HepG2 (cell line): ENCODE results near the gene TCF7L2. TPM values are rescaled to one million over a fixed set of nuclear protein-coding genes. Genes with fewer than 3 reads are reported as not detected.

Experiments used
- ATRX ChIP-seq: sonication (generic); formaldehyde crosslinking; IDR thresholded peaks from 2 replicates; pipeline ENCODE4 v1.4.0; 2020; ENCODE audit warnings: missing genetic modification reagents, borderline replicate concordance
- FIP1L1 ChIP-seq: fragments of 200-400 bp; formaldehyde crosslinking; IDR thresholded peaks from 2 replicates; pipeline ENCODE4 v1.6.1; 2018; ENCODE audit warnings: low read depth, mild to moderate bottlenecking, low read length, moderate library complexity, borderline replicate concordance; ENCODE audit not compliant: insufficient read depth
- NONO ChIP-seq, 2 experiments: fragments of 450-650 bp in 1 of 2; sonication (generic) in 1 of 2; formaldehyde crosslinking in 1 of 2; IDR thresholded peaks in 1 of 2; conservative IDR thresholded peaks in 1 of 2; 2 replicates each; pipeline versions ENCODE4 v1.6.1 to v1.8.0; 2017 to 2022; ENCODE audit warnings: mild to moderate bottlenecking in 1 of 2, missing genetic modification reagents in 1 of 2, moderate library complexity in 1 of 2
- PPARG ChIP-seq: conservative IDR thresholded peaks from 2 replicates; pipeline ENCODE4 v1.6.1; 2016; ENCODE audit warnings: missing biosample characterization, missing genetic modification reagents
- RNF2 ChIP-seq: fragments of 450-650 bp; conservative IDR thresholded peaks from 2 replicates; pipeline ENCODE4 v1.6.1; 2016; ENCODE audit warnings: low read depth
- YEATS4 ChIP-seq: sonication (generic); formaldehyde crosslinking; IDR thresholded peaks from 2 replicates; pipeline ENCODE4 v1.4.0; 2020; ENCODE audit warnings: missing genetic modification reagents, borderline replicate concordance
- ZEB1 ChIP-seq: IDR thresholded peaks from 2 replicates; pipeline ENCODE4 v1.6.1; 2012; ENCODE audit warnings: mild to moderate bottlenecking, low read depth, inconsistent platforms; ENCODE audit not compliant: insufficient replicate concordance
- ZMYM4 ChIP-seq: sonication (generic); formaldehyde crosslinking; IDR thresholded peaks from 2 replicates; pipeline ENCODE4 v1.8.1; 2023; ENCODE audit warnings: mild to moderate bottlenecking, missing genetic modification reagents
- ZNF713 ChIP-seq: sonication (generic); formaldehyde crosslinking; IDR thresholded peaks from 2 replicates; pipeline ENCODE4 v1.4.0; 2020; ENCODE audit warnings: mild to moderate bottlenecking, missing genetic modification reagents
- ZNF777 ChIP-seq: sonication (generic); formaldehyde crosslinking; IDR thresholded peaks from 2 replicates; pipeline ENCODE4 v1.4.0; 2020; ENCODE audit warnings: missing genetic modification reagents
- ZSCAN30 ChIP-seq: sonication (generic); formaldehyde crosslinking; IDR thresholded peaks from 2 replicates; pipeline ENCODE4 v1.5.0; 2020; ENCODE audit warnings: mild to moderate bottlenecking, missing genetic modification reagents
- polyA plus RNA-seq, 8 experiments: library from polyadenylated mRNA; depleted of rRNA in 3 of 8; stranded (reverse) in 7 of 8; unstranded in 1 of 8; fragments of >200 nt; fragmentation: Illumina TruSeq in 4 of 8; extraction: Trizol in 4 of 8; gene quantifications; 2 replicates each; pipeline versions ENCODE4 v1.2.1 to v1.2.3, GENCODE V29; 2011 to 2016; ENCODE audit warnings: low read depth in 4 of 8, missing spikeins in 1 of 8, mixed read lengths in 1 of 8; ENCODE audit not compliant: insufficient read depth in 1 of 8
- total RNA-seq, 5 experiments: library from RNA; depleted of rRNA; stranded (reverse); fragments of >200 nt; fragmentation: Illumina TruSeq; extraction: Trizol; gene quantifications; 2 replicates each; pipeline ENCODE4 v1.2.3, GENCODE V29; 2016; ENCODE audit warnings: low read depth in 1 of 5
- TF ChIP-seq, protein P1 (sequence below): sonication (generic); formaldehyde crosslinking; IDR thresholded peaks from 2 replicates; pipeline ENCODE4 v1.4.0; 2020; ENCODE audit warnings: missing genetic modification reagents
- TF ChIP-seq, protein P2 (sequence below): conservative IDR thresholded peaks from 2 replicates; pipeline ENCODE4 v1.6.1; 2018; ENCODE audit warnings: missing genetic modification reagents
- TF ChIP-seq, protein P3 (sequence below): sonication (generic); formaldehyde crosslinking; conservative IDR thresholded peaks from 2 replicates; pipeline ENCODE4 v1.4.0; 2020; ENCODE audit warnings: missing genetic modification reagents
- TF ChIP-seq, protein P4 (sequence below): sonication (generic); formaldehyde crosslinking; IDR thresholded peaks from 2 replicates; pipeline ENCODE4 v1.5.0; 2020; ENCODE audit warnings: mild to moderate bottlenecking, missing genetic modification reagents
- TF ChIP-seq, protein P5 (sequence below): sonication (generic); formaldehyde crosslinking; IDR thresholded peaks from 2 replicates; pipeline ENCODE4 v1.4.0; 2020; ENCODE audit warnings: mild to moderate bottlenecking, missing genetic modification reagents
- TF ChIP-seq, protein P6 (sequence below): sonication (generic); formaldehyde crosslinking; IDR thresholded peaks from 2 replicates; pipeline ENCODE4 v1.4.0; 2020; ENCODE audit warnings: missing genetic modification reagents

TCF7L2 gene
- total and polyA plus RNA-seq, 2 of the 13 experiments (the other 11 are each of a cell fraction or from before 2014, with no cell fraction given) = 3.9 to 13.7 TPM

DNA sequence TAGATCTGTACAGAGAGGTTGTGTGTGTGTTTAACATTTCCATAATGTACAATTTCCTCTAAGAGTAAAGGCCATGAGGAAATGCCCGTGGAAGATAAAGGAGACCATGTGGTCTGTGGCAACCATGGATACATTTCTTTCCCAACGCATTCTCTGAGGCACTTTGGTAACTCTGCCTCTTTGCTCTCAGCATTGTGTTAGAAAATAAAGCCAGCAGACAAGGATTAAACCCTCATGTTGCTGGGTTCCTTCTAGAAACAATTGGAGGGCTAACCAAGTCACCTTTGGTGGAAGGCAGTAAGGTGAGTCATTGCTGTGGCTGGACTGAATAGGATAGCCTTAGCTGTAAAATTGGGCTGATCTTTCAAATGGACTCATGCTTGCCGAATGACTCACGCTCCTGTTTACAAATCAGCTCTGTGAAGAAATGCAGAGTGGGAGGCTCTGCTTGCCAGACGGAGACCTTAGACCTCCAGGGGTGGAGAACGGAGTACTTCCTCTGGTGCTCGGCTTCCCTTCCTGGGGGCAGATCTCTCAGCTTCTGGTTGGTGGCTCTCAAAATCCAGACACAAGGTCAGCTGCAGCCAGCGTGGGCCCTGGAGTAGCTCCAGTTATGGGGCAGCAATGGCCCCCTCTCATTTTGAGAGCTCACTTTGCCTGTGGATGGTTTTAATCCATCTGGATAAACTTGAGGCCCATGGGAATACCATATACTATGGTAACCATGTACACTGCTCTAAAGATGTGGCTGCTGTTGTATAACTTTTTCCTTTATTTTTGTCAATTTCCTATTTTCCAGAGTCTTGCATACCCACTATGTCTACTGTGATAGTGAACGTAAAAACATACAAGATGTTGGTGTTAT is 137.3 kb downstream of the TCF7L2 start (continued):
- TF ChIP-seq PPARG (CRISPR knock-in tag) (peak; percentile 87), YEATS4 (CRISPR knock-in tag) (peak; percentile 44; the same call in 1 of the 2 replicates), NONO (IDR thresholded peaks at IDR 0.05) (no peak), NONO (CRISPR knock-in tag; conservative IDR thresholded peaks at IDR 0.05) (no peak), FIP1L1 (no peak), ATRX (CRISPR knock-in tag) (no peak), ZMYM4 (CRISPR knock-in tag) (peak; percentile 78), RNF2 (no peak), ZEB1 (no peak), ZNF713 (CRISPR knock-in tag) (no peak), ZSCAN30 (CRISPR knock-in tag) (no peak), ZNF777 (CRISPR knock-in tag) (no peak)
- TF ChIP-seq, protein P1, sequence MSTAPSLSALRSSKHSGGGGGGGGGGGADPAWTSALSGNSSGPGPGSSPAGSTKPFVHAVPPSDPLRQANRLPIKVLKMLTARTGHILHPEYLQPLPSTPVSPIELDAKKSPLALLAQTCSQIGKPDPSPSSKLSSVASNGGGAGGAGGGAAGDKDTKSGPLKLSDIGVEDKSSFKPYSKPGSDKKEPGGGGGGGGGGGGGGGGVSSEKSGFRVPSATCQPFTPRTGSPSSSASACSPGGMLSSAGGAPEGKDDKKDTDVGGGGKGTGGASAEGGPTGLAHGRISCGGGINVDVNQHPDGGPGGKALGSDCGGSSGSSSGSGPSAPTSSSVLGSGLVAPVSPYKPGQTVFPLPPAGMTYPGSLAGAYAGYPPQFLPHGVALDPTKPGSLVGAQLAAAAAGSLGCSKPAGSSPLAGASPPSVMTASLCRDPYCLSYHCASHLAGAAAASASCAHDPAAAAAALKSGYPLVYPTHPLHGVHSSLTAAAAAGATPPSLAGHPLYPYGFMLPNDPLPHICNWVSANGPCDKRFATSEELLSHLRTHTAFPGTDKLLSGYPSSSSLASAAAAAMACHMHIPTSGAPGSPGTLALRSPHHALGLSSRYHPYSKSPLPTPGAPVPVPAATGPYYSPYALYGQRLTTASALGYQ (CRISPR knock-in tag) = peak; percentile 81; the same call in 1 of the 2 replicates
- TF ChIP-seq, protein P2, sequence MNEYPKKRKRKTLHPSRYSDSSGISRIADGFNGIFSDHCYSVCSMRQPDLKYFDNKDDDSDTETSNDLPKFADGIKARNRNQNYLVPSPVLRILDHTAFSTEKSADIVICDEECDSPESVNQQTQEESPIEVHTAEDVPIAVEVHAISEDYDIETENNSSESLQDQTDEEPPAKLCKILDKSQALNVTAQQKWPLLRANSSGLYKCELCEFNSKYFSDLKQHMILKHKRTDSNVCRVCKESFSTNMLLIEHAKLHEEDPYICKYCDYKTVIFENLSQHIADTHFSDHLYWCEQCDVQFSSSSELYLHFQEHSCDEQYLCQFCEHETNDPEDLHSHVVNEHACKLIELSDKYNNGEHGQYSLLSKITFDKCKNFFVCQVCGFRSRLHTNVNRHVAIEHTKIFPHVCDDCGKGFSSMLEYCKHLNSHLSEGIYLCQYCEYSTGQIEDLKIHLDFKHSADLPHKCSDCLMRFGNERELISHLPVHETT (CRISPR knock-in tag) = no peak
- TF ChIP-seq, protein P3, sequence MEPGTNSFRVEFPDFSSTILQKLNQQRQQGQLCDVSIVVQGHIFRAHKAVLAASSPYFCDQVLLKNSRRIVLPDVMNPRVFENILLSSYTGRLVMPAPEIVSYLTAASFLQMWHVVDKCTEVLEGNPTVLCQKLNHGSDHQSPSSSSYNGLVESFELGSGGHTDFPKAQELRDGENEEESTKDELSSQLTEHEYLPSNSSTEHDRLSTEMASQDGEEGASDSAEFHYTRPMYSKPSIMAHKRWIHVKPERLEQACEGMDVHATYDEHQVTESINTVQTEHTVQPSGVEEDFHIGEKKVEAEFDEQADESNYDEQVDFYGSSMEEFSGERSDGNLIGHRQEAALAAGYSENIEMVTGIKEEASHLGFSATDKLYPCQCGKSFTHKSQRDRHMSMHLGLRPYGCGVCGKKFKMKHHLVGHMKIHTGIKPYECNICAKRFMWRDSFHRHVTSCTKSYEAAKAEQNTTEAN (CRISPR knock-in tag) = peak; percentile 79; the same call in 1 of the 2 replicates
- TF ChIP-seq, protein P4, sequence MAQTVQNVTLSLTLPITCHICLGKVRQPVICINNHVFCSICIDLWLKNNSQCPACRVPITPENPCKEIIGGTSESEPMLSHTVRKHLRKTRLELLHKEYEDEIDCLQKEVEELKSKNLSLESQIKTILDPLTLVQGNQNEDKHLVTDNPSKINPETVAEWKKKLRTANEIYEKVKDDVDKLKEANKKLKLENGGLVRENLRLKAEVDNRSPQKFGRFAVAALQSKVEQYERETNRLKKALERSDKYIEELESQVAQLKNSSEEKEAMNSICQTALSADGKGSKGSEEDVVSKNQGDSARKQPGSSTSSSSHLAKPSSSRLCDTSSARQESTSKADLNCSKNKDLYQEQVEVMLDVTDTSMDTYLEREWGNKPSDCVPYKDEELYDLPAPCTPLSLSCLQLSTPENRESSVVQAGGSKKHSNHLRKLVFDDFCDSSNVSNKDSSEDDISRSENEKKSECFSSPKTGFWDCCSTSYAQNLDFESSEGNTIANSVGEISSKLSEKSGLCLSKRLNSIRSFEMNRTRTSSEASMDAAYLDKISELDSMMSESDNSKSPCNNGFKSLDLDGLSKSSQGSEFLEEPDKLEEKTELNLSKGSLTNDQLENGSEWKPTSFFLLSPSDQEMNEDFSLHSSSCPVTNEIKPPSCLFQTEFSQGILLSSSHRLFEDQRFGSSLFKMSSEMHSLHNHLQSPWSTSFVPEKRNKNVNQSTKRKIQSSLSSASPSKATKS (CRISPR knock-in tag) = no peak
- TF ChIP-seq, protein P5, sequence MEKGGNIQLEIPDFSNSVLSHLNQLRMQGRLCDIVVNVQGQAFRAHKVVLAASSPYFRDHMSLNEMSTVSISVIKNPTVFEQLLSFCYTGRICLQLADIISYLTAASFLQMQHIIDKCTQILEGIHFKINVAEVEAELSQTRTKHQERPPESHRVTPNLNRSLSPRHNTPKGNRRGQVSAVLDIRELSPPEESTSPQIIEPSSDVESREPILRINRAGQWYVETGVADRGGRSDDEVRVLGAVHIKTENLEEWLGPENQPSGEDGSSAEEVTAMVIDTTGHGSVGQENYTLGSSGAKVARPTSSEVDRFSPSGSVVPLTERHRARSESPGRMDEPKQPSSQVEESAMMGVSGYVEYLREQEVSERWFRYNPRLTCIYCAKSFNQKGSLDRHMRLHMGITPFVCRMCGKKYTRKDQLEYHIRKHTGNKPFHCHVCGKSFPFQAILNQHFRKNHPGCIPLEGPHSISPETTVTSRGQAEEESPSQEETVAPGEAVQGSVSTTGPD = peak; percentile 87
- TF ChIP-seq, protein P6, sequence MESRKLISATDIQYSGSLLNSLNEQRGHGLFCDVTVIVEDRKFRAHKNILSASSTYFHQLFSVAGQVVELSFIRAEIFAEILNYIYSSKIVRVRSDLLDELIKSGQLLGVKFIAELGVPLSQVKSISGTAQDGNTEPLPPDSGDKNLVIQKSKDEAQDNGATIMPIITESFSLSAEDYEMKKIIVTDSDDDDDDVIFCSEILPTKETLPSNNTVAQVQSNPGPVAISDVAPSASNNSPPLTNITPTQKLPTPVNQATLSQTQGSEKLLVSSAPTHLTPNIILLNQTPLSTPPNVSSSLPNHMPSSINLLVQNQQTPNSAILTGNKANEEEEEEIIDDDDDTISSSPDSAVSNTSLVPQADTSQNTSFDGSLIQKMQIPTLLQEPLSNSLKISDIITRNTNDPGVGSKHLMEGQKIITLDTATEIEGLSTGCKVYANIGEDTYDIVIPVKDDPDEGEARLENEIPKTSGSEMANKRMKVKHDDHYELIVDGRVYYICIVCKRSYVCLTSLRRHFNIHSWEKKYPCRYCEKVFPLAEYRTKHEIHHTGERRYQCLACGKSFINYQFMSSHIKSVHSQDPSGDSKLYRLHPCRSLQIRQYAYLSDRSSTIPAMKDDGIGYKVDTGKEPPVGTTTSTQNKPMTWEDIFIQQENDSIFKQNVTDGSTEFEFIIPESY = peak; percentile 65; the same call in 1 of the 2 replicates
